ENCODE results near the gene EIF5A2. TPM values are rescaled to one million over a fixed set of nuclear protein-coding genes. Genes with fewer than 3 reads are reported as not detected.

EIF5A2 gene
- total RNA-seq: 4.9 and 8.8 TPM in 2 replicates

GRCh38 chr3:170908235-170909116 is at the start of gene EIF5A2:
Gene EIF5A2 (minus strand): TSS chr3:170908637. CDS start chr3:170907806, 831 bp downstream.

DNA sequence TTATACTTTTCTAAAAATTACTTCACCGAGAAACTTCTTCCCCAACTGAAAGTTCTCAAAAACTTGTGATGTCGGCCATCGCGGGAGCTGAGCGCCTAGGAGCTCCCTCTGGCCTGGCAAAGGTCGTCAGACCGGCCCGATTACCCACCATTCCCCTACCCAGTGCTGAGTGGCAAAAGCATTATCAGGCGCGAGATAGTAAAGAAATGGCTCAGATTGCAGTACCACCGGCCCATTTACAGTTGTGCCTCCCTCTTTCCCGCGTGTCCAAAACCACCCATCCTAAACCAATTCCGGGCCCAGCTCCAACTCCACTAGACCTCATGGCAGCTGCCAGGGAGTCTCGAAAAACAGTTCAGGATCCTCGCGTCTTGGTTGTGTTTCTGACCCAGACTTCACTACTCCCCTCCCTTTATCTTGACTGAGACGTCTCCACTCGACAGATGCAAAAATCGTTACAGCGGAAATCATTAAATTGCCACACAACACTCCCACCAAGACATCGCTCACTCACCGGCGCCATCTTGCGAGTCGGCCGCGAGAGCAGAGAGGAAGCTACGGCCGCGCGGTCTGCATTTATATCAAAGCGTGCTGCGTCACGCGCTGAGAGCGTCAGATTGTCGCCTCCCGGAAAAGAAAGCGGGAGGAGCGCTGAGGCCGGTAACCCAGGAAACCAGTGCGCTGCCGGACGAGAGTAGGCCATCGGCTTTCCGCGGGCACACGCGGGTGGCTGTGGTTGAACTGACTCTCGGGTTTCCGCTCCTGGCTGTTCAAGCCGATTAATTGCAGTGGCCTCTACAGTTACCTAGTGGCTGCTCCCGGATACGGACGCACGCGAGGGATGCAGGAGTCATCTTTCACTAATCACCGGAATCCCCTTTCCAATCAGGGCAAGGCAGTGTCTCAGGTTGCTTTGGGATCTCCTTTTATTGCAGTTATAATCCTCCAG is 38.5 kb downstream of the EIF5A2 start, which contains the start of gene RPL22L1:
RPL22L1 (minus strand) TSS at position 551 of the 949 bp plus-strand sequence; CDS start at position 523, 28 bp downstream.

Other genes with a start within 250 kb of the EIF5A2 start
- gene RPL22L1, start 38.4 kb downstream of the EIF5A2 start, total RNA-seq: 328 and 359 TPM in 2 replicates
- gene SLC2A2, start 118.1 kb upstream of the EIF5A2 start, total RNA-seq: 0.05 TPM in 1 of 2 replicates, not detected in the other

Data from mammary microvascular endothelial cell (primary cell).